Pancreas (tissue), 10 donors: ENCODE results near the gene COX5B. TPM values are rescaled to one million over a fixed set of nuclear protein-coding genes. Genes with fewer than 3 reads are reported as not detected.

Source experiments
- ATAC-seq, 4 donors: fragments of 200-7000 bp; cut with Tn5 transposase; one replicate each; pipeline versions ENCODE4 v1.8.0 to v1.9.1; 2020; ENCODE audit warnings: mild to moderate bottlenecking in 4 of 4, moderate library complexity in 4 of 4
- DNase-seq, 6 donors: peaks; one replicate each; pipeline ENCODE4 v3.0.0-alpha.2; 2020
- FAIRE-seq: peaks from 2 replicates; lab custom pipeline; 2012; peaks lifted over from hg19 to GRCh38; lab: Jason Lieb, UNC
- H3K27ac ChIP-seq, 4 donors: fragments of 200-600 bp; sonication (generic); 1 replicate in 3 of 4; 2 replicates in 1 of 4; pipeline versions ENCODE4 v1.5.0 to v1.8.0; 2020
- H3K27me3 ChIP-seq, 4 donors: fragments of 200-600 bp; one replicate each; pipeline ENCODE4 v1.8.0; 2021
- H3K36me3 ChIP-seq, 3 donors: fragments of 200-600 bp; sonication (generic) in 1 of 3; one replicate each; pipeline versions ENCODE4 v1.5.0 to v1.8.0; 2020 to 2021
- H3K4me1 ChIP-seq, 3 donors: fragments of 200-600 bp; one replicate each; pipeline ENCODE4 v1.8.0; 2021
- H3K4me3 ChIP-seq, 4 donors: fragments of 200-600 bp; sonication (generic) in 2 of 4; one replicate each; pipeline versions ENCODE4 v1.5.0 to v1.8.0; 2020 to 2021
- H3K9me3 ChIP-seq, 4 donors: fragments of 200-600 bp; one replicate each; pipeline ENCODE4 v1.8.0; 2021
- WGBS, 2 donors: extraction: QIAGEN DNeasy Blood & Tissue Kit; methylation state at CpG; one replicate each; pipeline ENCODE4 v1.1.7; 2013; 5-methylcytosine and 5-hydroxymethylcytosine counted together
- intact Hi-C, 3 donors: fragments of 100-400 bp; cut with DNase I; formaldehyde crosslinking; loops; one replicate each; pipeline versions ENCODE4 v1.11.1 to v1.14.2; 2022
- polyA plus RNA-seq, 2 donors: library from polyadenylated mRNA; stranded (reverse); fragments of 200-250 nt; gene quantifications; one replicate each; pipeline ENCODE4 v1.2.3, GENCODE V29; 2013
- total RNA-seq, 6 donors: library from RNA; stranded (reverse); fragmentation: NEBNext Ultra II Directional in 4 of 6; extraction: Animal tissue kit (Norgen Biotek cat#: 25700) in 4 of 6; gene quantifications; one replicate each; pipeline versions ENCODE4 v1.2.1 to v1.2.4, GENCODE V29; 2021 to 2023
- TF ChIP-seq, protein P1 (sequence below), 4 donors: fragments of 200-600 bp; sonication (generic) in 3 of 4; IDR thresholded peaks; one replicate each; pipeline versions ENCODE4 v1.5.0 to v1.8.0; 2021; ENCODE audit warnings: antibody characterized with exemption in 4 of 4
- donor health status: healthy with polysubstance abuse.
- donor health status: DM: no; HTN: no; CAD: no; lungs with moderate emphysema.
- donor health status: DM: no; HTN: no; CAD: no.
- donor health status: control.
- donor health status: control.
- donor health status: Bipolar disorder and iron deficiency.
- donor health status: DM: yes; HTN: yes; CAD: no.
- donor health status: DM: no; HTN: no; CAD: no.
- donor health status: DM: no; HTN: no; CAD: no.
- donor health status: DM: yes; HTN: yes; CAD: no.

COX5B gene
- total and polyA plus RNA-seq, 8 donors: 73.5 to 214 (median 103) TPM

DNA sequence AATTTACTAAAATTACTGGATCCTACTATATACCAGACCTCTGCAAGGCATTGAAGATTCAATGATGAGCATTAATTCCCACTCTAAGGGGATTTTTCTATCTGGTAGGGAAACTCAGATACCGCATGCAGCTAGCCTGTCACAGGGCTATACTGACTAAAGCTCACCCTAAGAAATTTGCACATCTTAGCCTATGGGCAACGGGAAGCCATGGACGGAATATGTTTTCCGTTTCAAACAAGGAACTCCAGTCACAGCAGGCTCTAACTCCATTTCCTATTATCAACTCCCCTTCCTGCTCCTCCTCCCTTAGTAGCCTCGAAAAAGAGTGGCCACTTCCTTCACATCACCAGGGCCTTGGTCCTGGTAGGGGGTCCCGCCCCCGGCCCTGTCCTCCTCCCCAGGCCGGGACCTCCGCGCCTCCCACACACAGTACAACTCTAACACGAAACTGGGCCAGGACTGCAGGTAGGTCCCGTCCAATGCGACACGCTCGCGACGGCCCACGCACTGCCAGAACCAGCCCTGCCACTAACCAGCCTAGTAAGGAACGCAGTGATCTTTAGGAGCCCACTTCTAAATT is 659 bp upstream of the COX5B start:
- Histone ChIP-seq H3K27me3 (peaks cover 0 to 4% (median 0%) of the 10 kb centered on the region in 4 donors), H3K36me3 (peaks cover 0 to 20% (median 14%) of the 10 kb centered on the region in 3 donors), H3K27ac (peak overlapping the region; percentile 91 to 98 (median 98)), H3K9me3 (no peaks in the 10 kb centered on the region), H3K4me1 (peaks cover 0 to 17% (median 5%) of the 10 kb centered on the region in 3 donors), H3K4me3 (peak overlapping the region; percentile 85 to 99 (median 93))
- ATAC-seq (peak; percentile 43 to 63 (median 54)), DNase-seq (peak in 4 of 6 donors; percentile 39 to 77 (median 67)), FAIRE-seq (no peak)
- intact Hi-C loops: no loop called here
- WGBS, 2 donors: 9 to 12% methylated on average over 19 of the region's 19 CpGs
- TF ChIP-seq, protein P1, sequence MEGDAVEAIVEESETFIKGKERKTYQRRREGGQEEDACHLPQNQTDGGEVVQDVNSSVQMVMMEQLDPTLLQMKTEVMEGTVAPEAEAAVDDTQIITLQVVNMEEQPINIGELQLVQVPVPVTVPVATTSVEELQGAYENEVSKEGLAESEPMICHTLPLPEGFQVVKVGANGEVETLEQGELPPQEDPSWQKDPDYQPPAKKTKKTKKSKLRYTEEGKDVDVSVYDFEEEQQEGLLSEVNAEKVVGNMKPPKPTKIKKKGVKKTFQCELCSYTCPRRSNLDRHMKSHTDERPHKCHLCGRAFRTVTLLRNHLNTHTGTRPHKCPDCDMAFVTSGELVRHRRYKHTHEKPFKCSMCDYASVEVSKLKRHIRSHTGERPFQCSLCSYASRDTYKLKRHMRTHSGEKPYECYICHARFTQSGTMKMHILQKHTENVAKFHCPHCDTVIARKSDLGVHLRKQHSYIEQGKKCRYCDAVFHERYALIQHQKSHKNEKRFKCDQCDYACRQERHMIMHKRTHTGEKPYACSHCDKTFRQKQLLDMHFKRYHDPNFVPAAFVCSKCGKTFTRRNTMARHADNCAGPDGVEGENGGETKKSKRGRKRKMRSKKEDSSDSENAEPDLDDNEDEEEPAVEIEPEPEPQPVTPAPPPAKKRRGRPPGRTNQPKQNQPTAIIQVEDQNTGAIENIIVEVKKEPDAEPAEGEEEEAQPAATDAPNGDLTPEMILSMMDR (IDR thresholded peaks at IDR 0.05): no peak

DNA sequence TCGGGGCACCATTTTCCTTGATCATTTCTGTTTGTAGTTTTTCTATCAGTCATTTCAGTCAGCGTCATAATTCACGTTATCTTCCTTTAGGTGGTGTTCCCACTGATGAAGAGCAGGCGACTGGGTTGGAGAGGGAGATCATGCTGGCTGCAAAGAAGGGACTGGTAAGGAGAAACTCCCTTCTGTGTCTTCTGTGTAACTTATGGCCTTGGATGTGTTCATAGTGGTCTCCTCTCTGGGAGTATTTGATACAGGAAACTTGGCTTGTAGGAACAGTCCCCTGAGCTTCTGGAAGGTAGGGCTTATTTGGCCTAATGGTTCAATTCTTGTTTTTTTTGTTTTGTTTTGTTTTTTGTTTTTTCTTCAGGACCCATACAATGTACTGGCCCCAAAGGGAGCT is 1.1 kb downstream of the COX5B start:
- WGBS, 2 donors: 74 to 80% methylated on average over 4 of the region's 4 CpGs
- Histone ChIP-seq H3K4me1 (peaks cover 0 to 17% (median 5%) of the 10 kb centered on the region in 3 donors), H3K36me3 (peaks cover 0 to 20% (median 14%) of the 10 kb centered on the region in 3 donors), H3K4me3 (peak overlapping the region in 3 of 4 donors; percentile 85 to 99 (median 87)), H3K9me3 (no peaks in the 10 kb centered on the region), H3K27ac (peak overlapping the region in 1 of 4 donors; percentile 97), H3K27me3 (peaks cover 0 to 4% (median 0%) of the 10 kb centered on the region in 4 donors)
- no peak for DNase-seq
- TF ChIP-seq, protein P1 (IDR thresholded peaks at IDR 0.05): no peak
- no peak for FAIRE-seq
- intact Hi-C loops: no loop called here
- ATAC-seq: no peak

DNA sequence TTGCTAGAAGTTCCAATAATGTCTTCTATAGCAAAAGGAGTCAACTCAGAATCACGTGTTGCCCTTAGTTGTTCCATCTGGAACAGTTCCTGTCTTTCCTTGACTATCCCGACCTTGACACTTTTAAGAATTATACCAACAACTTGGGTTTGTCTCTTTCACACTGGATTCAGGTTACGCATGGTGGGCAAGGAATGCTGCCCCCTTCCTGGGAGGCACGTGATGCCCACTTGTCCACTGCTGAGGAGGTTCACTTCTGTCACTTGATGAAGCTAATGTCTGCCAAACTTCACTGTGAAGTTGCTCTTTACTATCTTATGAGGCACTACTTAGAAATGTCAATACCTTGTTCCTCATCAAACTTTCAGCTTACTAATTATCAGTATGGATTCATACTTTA is 5.3 kb downstream of the COX5B start:
- no peak for ATAC-seq
- TF ChIP-seq, protein P1 (IDR thresholded peaks at IDR 0.05): no peak
- Histone ChIP-seq H3K27ac (no peak overlapping the region), H3K9me3 (no peaks in the 10 kb centered on the region), H3K4me3 (no peak overlapping the region), H3K27me3 (no peaks in the 10 kb centered on the region), H3K36me3 (peaks cover 0 to 20% (median 14%) of the 10 kb centered on the region in 3 donors), H3K4me1 (peaks cover 0 to 9% (median 5%) of the 10 kb centered on the region in 3 donors)
- intact Hi-C loops: no loop called here
- no peak for FAIRE-seq
- 67 to 77% methylated on average over 4 of the region's 4 CpGs for WGBS, 2 donors
- no peak for DNase-seq

DNA sequence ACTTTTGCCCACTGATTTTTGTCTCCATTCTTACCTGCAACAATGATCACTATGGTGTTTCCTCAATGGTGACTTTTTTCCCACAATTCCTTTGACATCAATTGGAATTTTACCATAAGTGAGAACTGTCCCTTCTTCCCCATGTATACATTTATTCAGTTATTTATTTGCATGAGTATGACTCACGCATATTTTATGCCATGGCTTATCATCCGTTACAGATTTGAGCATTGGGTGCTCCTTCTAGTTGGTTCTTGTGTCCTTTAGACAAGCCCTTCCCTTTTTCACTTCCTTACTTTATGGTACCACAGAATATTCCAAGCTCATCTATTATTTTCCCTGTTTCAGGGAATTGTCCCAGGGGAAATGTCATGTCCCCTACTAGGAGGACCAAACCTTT is 7.6 kb downstream of the COX5B start:
- Histone ChIP-seq H3K27ac (no peak overlapping the region), H3K9me3 (no peaks in the 10 kb centered on the region), H3K4me1 (no peaks in the 10 kb centered on the region), H3K36me3 (peaks cover 0 to 31% (median 19%) of the 10 kb centered on the region in 3 donors), H3K27me3 (no peaks in the 10 kb centered on the region), H3K4me3 (no peak overlapping the region)
- intact Hi-C loops: no loop called here
- FAIRE-seq: no peak
- no peak for DNase-seq
- WGBS, 2 donors: 88 to 89% methylated on average over 2 of the region's 2 CpGs
- no peak for ATAC-seq
- TF ChIP-seq, protein P1 (IDR thresholded peaks at IDR 0.05): no peak

DNA sequence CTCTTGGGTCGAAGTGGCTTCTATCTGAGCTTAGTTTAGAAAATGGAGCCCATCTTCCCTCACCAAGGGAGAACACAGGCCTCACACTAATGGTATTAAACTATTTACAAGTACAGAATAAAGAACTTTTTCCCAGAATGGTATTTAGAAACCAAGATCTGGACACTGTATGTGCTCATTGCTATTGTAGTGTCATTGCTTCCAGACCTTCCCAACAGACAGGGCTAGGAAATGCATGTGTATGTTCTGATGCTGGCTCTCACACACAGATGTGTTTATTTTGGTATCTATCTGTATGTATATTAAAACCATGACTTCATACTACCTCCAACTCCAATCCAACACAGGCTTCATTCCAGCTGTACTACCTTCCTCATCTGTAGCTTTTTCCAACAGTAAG is 8.0 kb downstream of the COX5B start:
- ATAC-seq (no peak), FAIRE-seq (no peak), DNase-seq (no peak)
- Histone ChIP-seq H3K27me3 (no peaks in the 10 kb centered on the region), H3K27ac (no peak overlapping the region), H3K4me3 (no peak overlapping the region), H3K4me1 (no peaks in the 10 kb centered on the region), H3K36me3 (peaks cover 0 to 31% (median 20%) of the 10 kb centered on the region in 3 donors), H3K9me3 (no peaks in the 10 kb centered on the region)
- TF ChIP-seq, protein P1 (IDR thresholded peaks at IDR 0.05): no peak
- intact Hi-C loops: no loop called here
- 99 to 100% methylated on average over 1 of the region's 1 CpG for WGBS, 2 donors
